Stimulated activated CD4-positive, alpha-beta T cell treated with anti-CD3 and anti-CD28 coated beads, Interleukin-15, amount 100 ng/mL, for 48 hours (primary cell): Measurements from ENCODE around the gene TRIM17.

Source experiments
- DNase-seq, 2 donors: peaks; one replicate each; pipeline ENCODE4 v3.0.0-alpha.2; 2020; ENCODE audit warnings: low read depth in 2 of 2

The TRIM17 gene

GRCh38 chr1:228416217-228416933 lies at the start of gene TRIM17:
TSS of gene TRIM17 (minus strand) at chr1:228416861. CDS start at chr1:228415072, 1,789 bp downstream.
- DNase-seq: peak in 1 of 2 donors; percentile 26

- DNase-seq: no peak
These were observed 49.0 kb upstream of the TRIM17 start for GRCh38 chr1:228465571-228466146.

GRCh38 chr1:228465141-228465540 lies 48.5 kb upstream of the TRIM17 start:
- no peak for DNase-seq

GRCh38 chr1:228464487-228464983 lies 47.9 kb upstream of the TRIM17 start:
- DNase-seq: peak; percentile 82 to 85

GRCh38 chr1:228463559-228464455 lies 47.1 kb upstream of the TRIM17 start:
- DNase-seq: peak; percentile 62 to 70

GRCh38 chr1:228463009-228463558 lies 46.4 kb upstream of the TRIM17 start:
- DNase-seq: no peak

- no peak for DNase-seq
These were observed 45.9 kb upstream of the TRIM17 start for GRCh38 chr1:228462560-228462959.

- no peak for DNase-seq
These were observed 44.2 kb upstream of the TRIM17 start for GRCh38 chr1:228460821-228461220.

- DNase-seq: peak; percentile 39 to 60
These were observed 42.7 kb upstream of the TRIM17 start for GRCh38 chr1:228459091-228459993.

GRCh38 chr1:228457396-228458176 lies 40.9 kb upstream of the TRIM17 start:
- peak; percentile 77 to 80 for DNase-seq

GRCh38 chr1:228457017-228457395 lies 40.3 kb upstream of the TRIM17 start:
- DNase-seq: no peak

- no peak for DNase-seq
These were observed 39.8 kb upstream of the TRIM17 start for GRCh38 chr1:228456252-228457016.

GRCh38 chr1:228455715-228456114 lies 39.1 kb upstream of the TRIM17 start:
- no peak for DNase-seq

- DNase-seq: no peak
These were observed 37.6 kb upstream of the TRIM17 start for GRCh38 chr1:228454238-228454637.

GRCh38 chr1:228453614-228454013 lies 37.0 kb upstream of the TRIM17 start:
- no peak for DNase-seq

- DNase-seq: no peak
These were observed 36.4 kb upstream of the TRIM17 start for GRCh38 chr1:228453022-228453560.

- no peak for DNase-seq
These were observed 35.7 kb upstream of the TRIM17 start for GRCh38 chr1:228452194-228453021.

- no peak for DNase-seq
These were observed 33.5 kb upstream of the TRIM17 start for GRCh38 chr1:228450200-228450599.
